GM20000 (cell line): ENCODE data around the gene OR52I1.

Experiments
- DNase-seq: peaks from one replicate; pipeline ENCODE4 v3.0.0; 2012; ENCODE audit warnings: low spot score
- TF ChIP-seq, protein P1 (sequence below): IDR thresholded peaks from 2 replicates; pipeline ENCODE4 v1.5.1; 2012; ENCODE audit warnings: mild to moderate bottlenecking, control low read depth; ENCODE audit errors: extremely low read depth, missing control alignments

OR52I1 gene

DNA sequence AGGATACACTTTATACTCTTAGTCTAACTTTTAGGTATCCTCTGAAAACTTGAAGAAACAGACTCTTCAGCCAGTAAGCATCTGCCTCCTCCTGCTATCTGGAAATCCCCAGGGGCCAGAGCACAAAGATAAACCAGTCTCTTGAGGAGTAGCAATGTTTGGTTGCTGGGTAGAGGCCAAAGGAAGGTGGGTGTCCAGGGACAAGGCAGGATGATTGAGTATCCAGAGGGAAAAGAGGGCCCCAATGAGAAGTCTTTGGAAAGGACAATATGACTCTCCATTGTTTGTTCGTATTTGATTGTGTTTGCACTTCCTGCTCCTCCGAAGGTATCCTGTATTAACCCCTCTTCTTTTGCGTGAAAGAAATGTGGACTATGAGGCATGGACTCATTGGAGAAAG, 4.8 kb upstream of the OR52I1 start:
- no peak for DNase-seq
- TF ChIP-seq, protein P1, sequence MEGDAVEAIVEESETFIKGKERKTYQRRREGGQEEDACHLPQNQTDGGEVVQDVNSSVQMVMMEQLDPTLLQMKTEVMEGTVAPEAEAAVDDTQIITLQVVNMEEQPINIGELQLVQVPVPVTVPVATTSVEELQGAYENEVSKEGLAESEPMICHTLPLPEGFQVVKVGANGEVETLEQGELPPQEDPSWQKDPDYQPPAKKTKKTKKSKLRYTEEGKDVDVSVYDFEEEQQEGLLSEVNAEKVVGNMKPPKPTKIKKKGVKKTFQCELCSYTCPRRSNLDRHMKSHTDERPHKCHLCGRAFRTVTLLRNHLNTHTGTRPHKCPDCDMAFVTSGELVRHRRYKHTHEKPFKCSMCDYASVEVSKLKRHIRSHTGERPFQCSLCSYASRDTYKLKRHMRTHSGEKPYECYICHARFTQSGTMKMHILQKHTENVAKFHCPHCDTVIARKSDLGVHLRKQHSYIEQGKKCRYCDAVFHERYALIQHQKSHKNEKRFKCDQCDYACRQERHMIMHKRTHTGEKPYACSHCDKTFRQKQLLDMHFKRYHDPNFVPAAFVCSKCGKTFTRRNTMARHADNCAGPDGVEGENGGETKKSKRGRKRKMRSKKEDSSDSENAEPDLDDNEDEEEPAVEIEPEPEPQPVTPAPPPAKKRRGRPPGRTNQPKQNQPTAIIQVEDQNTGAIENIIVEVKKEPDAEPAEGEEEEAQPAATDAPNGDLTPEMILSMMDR = no peak

DNA sequence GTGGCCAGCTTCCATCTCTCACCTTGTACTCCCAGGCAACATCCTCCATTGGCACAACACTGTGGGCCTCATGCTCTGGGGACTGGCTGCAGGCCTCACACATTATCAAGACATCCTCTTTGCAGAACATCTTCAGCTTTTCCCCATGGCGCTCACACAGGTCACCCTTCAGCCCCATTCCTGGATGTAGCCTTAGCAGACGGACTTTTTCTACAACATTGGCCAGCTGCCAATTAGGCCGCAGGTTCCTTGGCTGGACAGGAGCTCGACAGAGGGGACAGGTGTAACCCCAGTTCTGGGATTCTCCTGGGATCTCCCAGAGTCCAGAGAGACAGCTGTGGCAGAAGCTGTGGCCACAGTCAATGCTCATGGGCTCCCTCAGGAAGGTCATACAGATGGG, 11.2 kb downstream of the OR52I1 start:
- no peak for DNase-seq
- TF ChIP-seq, protein P1 = no peak

DNA sequence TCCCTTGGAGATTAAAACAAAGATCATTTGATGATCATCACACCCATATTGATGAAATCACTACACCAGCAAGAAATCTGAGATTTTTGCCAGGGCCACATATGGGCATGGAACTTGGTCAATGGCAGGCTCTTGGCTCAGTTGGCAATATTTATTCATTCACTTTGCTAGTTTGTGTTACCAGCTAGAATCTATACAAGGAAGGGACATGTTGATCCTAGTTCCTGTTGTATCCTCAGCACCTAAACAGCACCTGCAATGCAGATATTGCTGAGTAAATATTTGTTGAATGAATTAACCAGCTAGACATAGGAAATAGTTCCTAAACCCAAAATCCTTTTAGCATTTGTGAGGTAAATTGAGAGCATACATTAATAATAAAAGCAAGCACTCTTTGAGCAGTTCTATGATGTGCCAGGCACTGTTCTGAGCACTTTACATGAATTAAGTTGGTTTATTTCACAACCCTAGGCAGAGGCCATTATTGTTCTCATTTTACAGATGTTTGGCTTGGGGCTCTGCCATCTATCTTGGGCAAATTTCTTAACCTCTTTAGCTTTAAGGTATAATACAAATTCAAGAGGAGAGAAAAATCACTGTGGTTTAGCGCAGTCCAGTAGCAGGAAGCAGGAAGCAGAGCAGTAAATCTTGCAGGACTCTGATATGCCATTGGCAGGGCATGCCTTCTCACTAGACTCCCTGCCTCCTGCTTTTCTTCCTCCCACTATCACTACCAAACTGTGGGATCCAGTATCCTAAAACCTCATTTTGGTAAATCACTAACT, 12.6 kb downstream of the OR52I1 start:
- DNase-seq = no peak
- TF ChIP-seq, protein P1 = no peak

DNA sequence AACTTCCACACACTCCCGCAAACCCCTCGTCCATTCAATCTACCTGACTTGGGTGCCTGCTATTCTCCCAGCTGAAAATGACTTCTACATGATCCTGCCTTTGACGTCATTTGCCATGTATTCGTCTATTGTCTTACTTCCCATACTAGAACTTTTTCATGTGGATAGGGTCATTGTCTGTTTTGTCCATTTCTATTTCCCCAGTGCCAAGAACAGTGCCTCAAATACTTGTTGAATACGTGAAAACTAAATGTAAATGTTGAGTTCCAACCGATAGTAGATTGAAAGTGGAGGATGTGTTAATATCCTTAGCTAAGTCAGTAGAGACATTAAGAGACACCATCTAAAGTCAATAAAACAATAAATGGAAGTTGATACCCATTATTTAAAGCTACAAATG, 13.3 kb downstream of the OR52I1 start:
- DNase-seq = no peak
- TF ChIP-seq, protein P1 = no peak

DNA sequence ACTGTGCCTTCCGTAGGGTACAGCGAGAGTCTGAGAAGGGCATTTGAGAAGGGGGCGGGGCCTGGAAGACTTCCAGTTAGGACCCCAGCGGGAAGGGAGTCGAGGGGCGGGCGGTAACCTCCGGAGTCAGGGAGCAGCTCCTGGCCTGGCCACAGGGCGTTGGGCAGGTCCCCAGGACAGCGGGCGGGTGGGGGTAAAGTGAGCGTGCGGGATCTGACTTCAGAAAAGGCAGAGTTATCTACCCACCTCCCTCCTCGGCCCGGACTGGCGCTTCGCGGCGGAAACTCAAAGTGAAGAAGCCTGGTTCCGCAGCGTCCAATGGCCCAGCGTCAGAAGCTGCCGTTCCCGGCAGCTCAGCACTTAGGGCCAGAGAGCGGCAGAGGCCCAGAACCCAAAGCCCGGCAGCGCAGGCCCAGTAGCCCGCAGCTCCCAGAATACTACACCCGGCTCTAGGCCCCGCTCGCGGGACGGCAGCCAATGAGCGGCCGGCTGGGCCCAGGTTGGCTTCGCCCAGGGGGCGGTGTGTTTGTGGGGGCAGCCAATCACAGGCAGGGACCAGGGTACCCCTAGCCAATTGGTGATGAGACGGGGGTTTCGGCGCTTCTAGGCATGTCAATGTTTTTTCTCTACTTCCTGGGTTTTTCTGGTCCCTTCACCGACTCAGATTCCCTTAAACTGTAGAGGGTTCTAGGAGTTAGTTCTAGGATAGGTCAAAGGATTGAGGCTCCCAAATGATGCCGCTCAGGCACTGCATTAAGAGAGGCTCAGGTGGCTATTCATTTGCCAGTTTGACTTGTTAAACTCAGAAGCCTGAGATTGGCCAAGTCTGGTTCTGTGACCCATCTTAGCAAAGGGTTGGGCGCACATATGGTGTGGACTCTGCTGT, 14.2 kb downstream of the OR52I1 start, which contains the start of gene TRIM68:
Gene TRIM68 (minus strand): TSS at position 451 of the 886 bp plus-strand sequence. CDS start 2,727 bp downstream, outside the sequence.
- TF ChIP-seq, protein P1 = no peak

DNA sequence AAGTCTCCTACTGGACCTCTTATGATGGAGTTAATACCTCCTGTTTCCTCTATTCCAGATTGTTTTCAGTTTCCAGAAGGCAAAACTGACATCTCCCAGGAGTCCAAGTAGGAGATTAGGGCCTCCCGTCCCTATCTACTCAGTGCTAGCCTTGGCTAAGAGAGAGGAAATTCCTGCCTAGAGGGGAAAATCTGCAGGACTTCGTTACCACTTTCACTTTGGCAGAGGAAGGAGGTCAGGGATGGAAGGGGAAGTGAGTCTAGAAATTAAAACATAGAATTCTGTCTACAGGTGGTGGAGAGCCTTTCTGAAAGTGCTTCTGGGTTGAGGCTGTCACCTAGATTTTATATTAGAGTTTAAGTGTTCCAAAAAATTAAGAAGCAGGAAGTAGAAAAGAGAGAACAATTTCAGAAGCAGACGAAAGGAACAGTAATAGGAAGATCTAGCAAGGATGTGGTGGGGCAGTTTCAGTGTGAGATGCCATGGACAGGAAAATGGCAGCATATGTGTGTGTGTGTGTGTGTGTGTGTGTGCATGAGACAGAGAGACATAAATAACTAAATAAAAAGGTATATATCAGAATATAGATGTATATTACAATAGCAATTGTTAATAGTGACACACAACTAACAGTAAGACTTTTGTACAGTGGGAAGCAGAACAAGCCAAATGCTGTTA, 16.6 kb downstream of the OR52I1 start:
- DNase-seq = no peak
- TF ChIP-seq, protein P1 = no peak

More for the DNA sequence above, 14.2 kb downstream of the OR52I1 start, which contains the start of gene TRIM68:
- peak; percentile 94 for DNase-seq
